ENCODE measurements around the gene SYNDIG1. TPM values are rescaled to one million over a fixed set of nuclear protein-coding genes. Genes with fewer than 3 reads are reported as not detected.

SYNDIG1 gene
- total RNA-seq, 4 donors from 2014 or later, result 0.45 TPM; not detected in 3

GRCh38 chr20:24468401-24469115 lies 871 bp upstream of the SYNDIG1 start:
- WGBS, 2 donors, result 40 to 41% methylated on average over 23 of the region's 23 CpGs
- intact Hi-C loops (cut with DNase I; ENCODE audit: low total_unique reads), result no loop called here
- TF ChIP-seq POLR2A (IDR thresholded peaks at IDR 0.05), result no peak
- TF ChIP-seq, protein P1, sequence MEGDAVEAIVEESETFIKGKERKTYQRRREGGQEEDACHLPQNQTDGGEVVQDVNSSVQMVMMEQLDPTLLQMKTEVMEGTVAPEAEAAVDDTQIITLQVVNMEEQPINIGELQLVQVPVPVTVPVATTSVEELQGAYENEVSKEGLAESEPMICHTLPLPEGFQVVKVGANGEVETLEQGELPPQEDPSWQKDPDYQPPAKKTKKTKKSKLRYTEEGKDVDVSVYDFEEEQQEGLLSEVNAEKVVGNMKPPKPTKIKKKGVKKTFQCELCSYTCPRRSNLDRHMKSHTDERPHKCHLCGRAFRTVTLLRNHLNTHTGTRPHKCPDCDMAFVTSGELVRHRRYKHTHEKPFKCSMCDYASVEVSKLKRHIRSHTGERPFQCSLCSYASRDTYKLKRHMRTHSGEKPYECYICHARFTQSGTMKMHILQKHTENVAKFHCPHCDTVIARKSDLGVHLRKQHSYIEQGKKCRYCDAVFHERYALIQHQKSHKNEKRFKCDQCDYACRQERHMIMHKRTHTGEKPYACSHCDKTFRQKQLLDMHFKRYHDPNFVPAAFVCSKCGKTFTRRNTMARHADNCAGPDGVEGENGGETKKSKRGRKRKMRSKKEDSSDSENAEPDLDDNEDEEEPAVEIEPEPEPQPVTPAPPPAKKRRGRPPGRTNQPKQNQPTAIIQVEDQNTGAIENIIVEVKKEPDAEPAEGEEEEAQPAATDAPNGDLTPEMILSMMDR (IDR thresholded peaks at IDR 0.05), result no peak
- DNase-seq (ENCODE audit: low spot score in 2 of 2), result no peak
- no peak overlapping the region for H3K4me3 ChIP-seq (ENCODE audit: low read depth, poor library complexity, severe bottlenecking)

DNA sequence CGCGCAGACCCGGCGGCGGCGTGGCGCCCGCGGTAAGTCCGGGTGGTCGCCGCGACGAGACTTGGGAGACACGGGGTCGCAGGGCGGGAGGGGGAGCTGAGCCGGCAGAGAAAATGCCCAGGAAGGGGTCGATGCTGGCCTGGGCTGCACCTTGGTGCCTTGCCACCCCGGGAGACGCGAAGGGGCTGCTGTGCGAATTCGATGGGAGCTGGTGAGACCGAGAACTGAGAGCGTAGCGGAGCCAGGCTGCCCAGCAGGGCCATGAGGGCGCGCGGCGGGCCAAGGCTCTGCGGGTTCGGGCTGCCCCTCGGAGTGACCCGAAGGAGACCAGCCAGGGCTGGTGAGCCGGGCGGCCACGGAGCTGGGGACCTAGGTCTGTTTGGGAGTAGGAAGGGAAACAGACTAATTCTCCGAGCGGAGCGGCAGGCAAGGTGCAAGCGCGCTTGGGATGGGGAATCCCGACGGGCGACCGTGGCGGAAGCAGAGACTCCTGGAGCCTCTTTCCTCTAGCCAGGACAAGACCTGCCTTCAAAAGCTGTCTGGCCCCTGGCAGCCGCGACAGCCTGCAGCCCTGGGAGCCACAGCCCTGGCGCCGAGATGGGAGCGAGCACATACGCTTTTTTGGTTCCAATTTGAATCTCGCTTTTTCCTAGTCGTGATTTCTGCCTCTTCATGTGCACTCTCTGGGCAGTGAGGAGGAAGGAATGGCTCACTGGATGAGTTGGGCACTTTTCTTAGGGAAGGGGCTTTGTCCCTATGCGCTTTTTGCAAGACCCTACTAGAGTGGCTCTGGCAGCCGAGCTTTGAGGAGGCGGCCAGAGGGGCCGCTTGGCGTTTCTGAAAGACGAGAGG lies 691 bp downstream of the SYNDIG1 start:
- DNase-seq (ENCODE audit: low spot score in 2 of 2), result no peak
- H3K4me3 ChIP-seq (ENCODE audit: low read depth, poor library complexity, severe bottlenecking), result no peak overlapping the region
- TF ChIP-seq, protein P1 (IDR thresholded peaks at IDR 0.05), result no peak
- no peak for TF ChIP-seq POLR2A (IDR thresholded peaks at IDR 0.05)
- intact Hi-C loops (cut with DNase I; ENCODE audit: low total_unique reads), result no loop called here
- 1 to 2% methylated on average over 39 to 52 of the region's 62 CpGs for WGBS, 2 donors

DNA sequence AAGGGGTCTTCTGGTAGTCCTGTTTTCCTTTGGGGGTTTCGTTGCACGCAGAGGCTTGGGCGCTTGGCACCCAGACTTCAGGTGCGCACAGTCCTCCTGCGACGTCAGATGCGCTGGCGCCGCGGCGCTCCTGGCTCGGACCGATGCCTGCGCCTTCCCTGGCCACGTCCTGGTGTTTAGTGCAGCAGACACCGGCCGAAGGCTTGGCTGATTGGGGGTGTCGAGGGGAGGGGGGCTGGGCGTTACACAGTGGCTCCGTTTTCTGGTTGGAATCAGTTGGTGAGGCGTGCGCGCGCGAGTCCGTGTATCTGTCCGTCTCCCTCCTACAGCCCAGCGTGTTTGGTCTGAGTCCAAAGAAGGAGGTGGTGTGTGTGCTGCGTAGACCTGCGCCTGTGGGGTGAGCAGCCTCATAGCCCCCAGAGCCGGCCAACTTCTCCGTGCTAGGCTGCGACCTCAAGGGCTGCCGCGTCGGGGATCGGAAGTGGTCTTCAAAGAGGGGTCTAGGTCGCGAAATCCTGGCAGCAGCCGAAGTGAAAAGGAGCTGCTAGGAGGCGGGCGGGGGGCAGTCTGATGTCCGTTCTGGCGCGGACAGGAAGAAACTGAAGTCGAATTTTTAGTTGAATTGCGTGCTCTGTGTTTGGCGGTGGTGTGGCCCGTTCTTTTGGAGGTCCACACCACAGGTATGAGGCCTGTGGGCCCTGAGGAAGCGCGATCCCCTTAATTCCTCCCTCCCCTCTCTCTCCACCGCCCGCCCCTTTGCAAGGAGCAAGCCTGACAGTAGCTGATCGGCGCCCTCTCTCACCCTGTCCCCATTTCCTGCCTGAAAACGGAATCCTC lies 1.5 kb downstream of the SYNDIG1 start:
- TF ChIP-seq, protein P1 (IDR thresholded peaks at IDR 0.05), result no peak
- no peak for TF ChIP-seq POLR2A (IDR thresholded peaks at IDR 0.05)
- 1 to 3% methylated on average over 53 to 56 of the region's 56 CpGs for WGBS, 2 donors
- DNase-seq (ENCODE audit: low spot score in 2 of 2), result no peak
- H3K4me3 ChIP-seq (ENCODE audit: low read depth, poor library complexity, severe bottlenecking), result no peak overlapping the region
- intact Hi-C loops (cut with DNase I; ENCODE audit: low total_unique reads), result no loop called here

DNA sequence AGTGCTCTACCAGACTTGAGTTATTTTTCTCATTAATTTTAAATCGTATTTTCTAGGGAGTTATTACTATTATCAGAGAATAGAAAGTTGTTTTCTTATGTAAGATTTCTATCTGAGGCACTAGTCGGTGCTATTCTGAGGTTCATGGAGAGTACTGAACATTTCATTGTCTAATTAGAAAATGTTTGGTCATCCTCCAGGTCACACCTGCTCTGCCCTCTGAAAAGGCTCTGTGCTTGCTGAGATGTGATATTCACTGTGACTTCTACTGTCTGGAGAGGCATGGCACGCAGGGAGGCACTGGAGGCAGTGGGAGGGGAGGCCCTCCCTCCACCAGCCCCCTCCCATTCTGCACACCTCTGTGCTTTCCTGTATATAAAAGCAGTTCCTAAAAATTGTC lies 3.0 kb downstream of the SYNDIG1 start:
- H3K4me3 ChIP-seq (ENCODE audit: low read depth, poor library complexity, severe bottlenecking), result no peak overlapping the region
- 77 to 78% methylated on average over 3 of the region's 3 CpGs for WGBS, 2 donors
- TF ChIP-seq, protein P1 (IDR thresholded peaks at IDR 0.05), result no peak
- TF ChIP-seq POLR2A (IDR thresholded peaks at IDR 0.05), result no peak
- intact Hi-C loops (cut with DNase I; ENCODE audit: low total_unique reads), result no loop called here
- DNase-seq (ENCODE audit: low spot score in 2 of 2), result no peak

GRCh38 chr20:24473435-24474223 lies 4.2 kb downstream of the SYNDIG1 start:
- TF ChIP-seq POLR2A (IDR thresholded peaks at IDR 0.05), result no peak
- TF ChIP-seq, protein P1 (IDR thresholded peaks at IDR 0.05), result no peak
- no peak for DNase-seq (ENCODE audit: low spot score in 2 of 2)
- H3K4me3 ChIP-seq (ENCODE audit: low read depth, poor library complexity, severe bottlenecking), result no peak overlapping the region
- WGBS, 2 donors, result 81 to 84% methylated on average over 7 of the region's 7 CpGs
- intact Hi-C loops (cut with DNase I; ENCODE audit: low total_unique reads), result no loop called here

Measured in lower leg skin (tissue), 4 donors.